Central memory CD8-positive, alpha-beta T cell (primary cell): ENCODE measurements around the gene LBP.
"Not testable (repeated sequence)": the region's sequence is repeated elsewhere in the genome, so short reads cannot be mapped to it uniquely, and the experiment has no call there.

Experiments used
- ATAC-seq: fragments of 150-1000 bp; cut with Tn5 transposase; replicated peaks from 2 replicates; pipeline ENCODE4 v1.10.0; 2022; ENCODE audit warnings: mild to moderate bottlenecking, moderate FRiP score, moderate number of reproducible peaks; ENCODE audit not compliant: poor library complexity, severe bottlenecking; ENCODE audit errors: extremely low read depth
- DNase-seq, 2 donors: peaks; one replicate each; pipeline ENCODE4 v3.0.0; 2021; ENCODE audit warnings: low spot score in 2 of 2
- H3K27ac Mint-ChIP-seq: one replicate; pipeline ENCODE4 v1.8.0; 2022; ENCODE audit warnings: low read depth, mild to moderate bottlenecking, moderate library complexity, mixed read lengths
- H3K27me3 Mint-ChIP-seq: one replicate; pipeline ENCODE4 v1.8.0; 2022; ENCODE audit warnings: mixed read lengths
- H3K36me3 Mint-ChIP-seq: one replicate; pipeline ENCODE4 v1.8.0; 2022; ENCODE audit warnings: mild to moderate bottlenecking, moderate library complexity, mixed read lengths; ENCODE audit not compliant: insufficient read depth
- H3K4me1 Mint-ChIP-seq: one replicate; pipeline ENCODE4 v1.8.0; 2022; ENCODE audit warnings: mixed read lengths
- H3K4me3 Mint-ChIP-seq: one replicate; pipeline ENCODE4 v1.8.0; 2022; ENCODE audit warnings: mild to moderate bottlenecking, moderate library complexity, mixed read lengths
- H3K9me3 Mint-ChIP-seq: one replicate; pipeline ENCODE4 v1.8.0; 2022; ENCODE audit warnings: mixed read lengths

The LBP gene

DNA sequence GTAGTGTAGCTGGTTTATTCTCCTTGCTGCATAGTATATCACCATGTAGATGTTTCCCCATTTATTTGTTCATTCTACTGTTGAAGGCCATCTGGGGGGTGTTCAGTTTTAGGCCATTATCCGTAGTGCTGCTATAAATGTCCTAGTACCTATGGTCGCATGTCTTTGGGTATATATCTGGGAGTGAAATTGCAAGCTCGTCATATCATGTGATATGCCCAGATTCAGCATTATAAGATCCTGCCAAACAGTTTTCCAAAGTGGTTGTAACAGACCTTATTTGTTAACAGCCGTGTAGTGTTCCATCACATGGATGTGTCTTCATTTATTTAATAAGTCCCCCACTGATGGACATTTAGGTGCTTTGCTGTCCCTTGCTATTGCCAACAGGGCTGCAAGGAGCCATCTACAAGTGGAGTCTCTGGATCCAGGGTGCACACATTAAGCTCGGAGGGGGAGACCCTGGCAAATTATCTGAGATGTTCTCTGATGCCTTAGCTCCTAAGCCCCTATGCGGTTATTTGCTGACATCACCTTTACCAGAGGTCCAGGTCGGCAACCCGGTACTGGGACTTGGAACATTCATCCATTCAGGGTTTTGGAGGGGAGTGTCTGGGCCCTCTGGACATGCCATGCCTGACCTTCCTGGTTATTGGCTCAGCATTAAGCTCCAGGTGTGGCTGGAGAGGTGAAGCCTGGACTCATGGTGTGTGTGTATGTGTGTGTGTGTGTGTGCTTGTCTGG lies 16.9 kb downstream of the LBP start:
- ATAC-seq (no peak), DNase-seq (no peak)
- no peak overlapping the region for H3K4me3 Mint-ChIP-seq
- no peak overlapping the region for H3K27ac Mint-ChIP-seq
- H3K36me3 Mint-ChIP-seq: no peaks in the 10 kb centered on the region
- H3K27me3 Mint-ChIP-seq: peaks cover 9% of the 10 kb centered on the region
- H3K9me3 Mint-ChIP-seq: no peaks in the 10 kb centered on the region
- H3K4me1 Mint-ChIP-seq: no peaks in the 10 kb centered on the region

DNA sequence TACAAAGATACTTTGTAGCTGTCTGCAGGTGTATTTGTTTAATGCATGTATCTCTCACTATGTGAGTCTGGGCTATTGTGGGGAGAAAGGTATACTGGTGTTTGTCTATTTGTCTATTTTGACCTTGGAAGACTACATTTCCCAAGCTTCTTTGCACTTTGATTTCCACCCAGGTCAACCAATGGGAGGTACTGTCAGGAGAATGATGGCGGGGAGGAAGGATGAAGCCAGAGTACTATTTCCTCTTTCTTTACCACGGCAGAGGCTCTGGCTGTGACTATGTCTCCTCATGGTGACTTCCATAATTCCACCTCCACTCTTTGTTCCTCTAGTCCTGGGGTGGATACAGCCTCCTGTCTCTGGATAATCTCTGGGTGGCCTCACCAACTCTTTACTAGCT lies 23.1 kb downstream of the LBP start:
- Mint-ChIP-seq H3K27me3 (no peaks in the 10 kb centered on the region), H3K27ac (no peak overlapping the region), H3K36me3 (peaks cover 1% of the 10 kb centered on the region), H3K4me3 (no peak overlapping the region), H3K4me1 (peaks cover 6% of the 10 kb centered on the region), H3K9me3 (no peaks in the 10 kb centered on the region)
- ATAC-seq (no peak), DNase-seq (no peak)

GRCh38 chr20:38372806-38373205 lies 26.5 kb downstream of the LBP start:
- no peak for DNase-seq
- H3K4me1 Mint-ChIP-seq: peaks cover 6% of the 10 kb centered on the region
- ATAC-seq: no peak
- H3K36me3 Mint-ChIP-seq: peaks cover 1% of the 10 kb centered on the region
- no peak overlapping the region for H3K27ac Mint-ChIP-seq
- no peaks in the 10 kb centered on the region for H3K9me3 Mint-ChIP-seq
- H3K4me3 Mint-ChIP-seq: no peak overlapping the region
- H3K27me3 Mint-ChIP-seq: no peaks in the 10 kb centered on the region

DNA sequence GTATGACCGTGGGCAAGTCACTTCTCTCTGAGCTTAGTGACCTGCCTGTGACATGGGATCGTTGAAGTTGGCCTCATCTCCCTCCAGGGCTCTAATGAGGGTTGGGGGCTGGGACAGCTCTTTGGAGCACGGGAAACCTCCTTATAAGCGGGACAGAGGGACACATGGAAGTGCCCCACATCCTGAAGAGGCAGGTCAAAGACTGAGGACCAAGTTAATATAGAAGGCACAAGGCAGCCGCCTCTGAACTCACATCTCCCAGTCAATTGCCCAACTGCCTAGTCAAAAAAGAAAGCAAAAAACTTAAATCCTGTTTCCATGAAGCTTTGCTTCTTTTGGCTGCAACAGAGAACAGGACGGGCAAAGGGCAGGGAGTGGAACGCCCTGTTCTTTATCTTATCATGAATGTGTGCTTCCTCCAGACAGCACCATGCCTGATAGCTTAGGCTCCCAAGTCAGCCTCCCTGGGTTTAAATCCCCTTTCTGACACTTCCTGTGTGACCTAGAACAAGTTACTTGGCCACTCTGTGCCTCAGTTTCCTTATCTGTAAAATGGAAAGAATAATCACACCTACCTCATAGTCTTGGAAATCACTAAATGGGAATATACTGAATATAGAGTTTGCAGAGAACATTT lies 27.1 kb downstream of the LBP start:
- DNase-seq (no peak), ATAC-seq (no peak)
- Mint-ChIP-seq H3K9me3 (no peaks in the 10 kb centered on the region), H3K27ac (no peak overlapping the region), H3K27me3 (no peaks in the 10 kb centered on the region), H3K4me1 (peaks cover 6% of the 10 kb centered on the region), H3K36me3 (peaks cover 1% of the 10 kb centered on the region), H3K4me3 (no peak overlapping the region)

- H3K4me1 Mint-ChIP-seq: peaks cover 6% of the 10 kb centered on the region
- H3K4me3 Mint-ChIP-seq: no peak overlapping the region
- H3K9me3 Mint-ChIP-seq: no peaks in the 10 kb centered on the region
- H3K36me3 Mint-ChIP-seq: peaks cover 1% of the 10 kb centered on the region
- H3K27me3 Mint-ChIP-seq: no peaks in the 10 kb centered on the region
- ATAC-seq: no peak
- no peak overlapping the region for H3K27ac Mint-ChIP-seq
- DNase-seq: no peak
Measured at GRCh38 chr20:38373898-38374297, 27.6 kb downstream of the LBP start.

DNA sequence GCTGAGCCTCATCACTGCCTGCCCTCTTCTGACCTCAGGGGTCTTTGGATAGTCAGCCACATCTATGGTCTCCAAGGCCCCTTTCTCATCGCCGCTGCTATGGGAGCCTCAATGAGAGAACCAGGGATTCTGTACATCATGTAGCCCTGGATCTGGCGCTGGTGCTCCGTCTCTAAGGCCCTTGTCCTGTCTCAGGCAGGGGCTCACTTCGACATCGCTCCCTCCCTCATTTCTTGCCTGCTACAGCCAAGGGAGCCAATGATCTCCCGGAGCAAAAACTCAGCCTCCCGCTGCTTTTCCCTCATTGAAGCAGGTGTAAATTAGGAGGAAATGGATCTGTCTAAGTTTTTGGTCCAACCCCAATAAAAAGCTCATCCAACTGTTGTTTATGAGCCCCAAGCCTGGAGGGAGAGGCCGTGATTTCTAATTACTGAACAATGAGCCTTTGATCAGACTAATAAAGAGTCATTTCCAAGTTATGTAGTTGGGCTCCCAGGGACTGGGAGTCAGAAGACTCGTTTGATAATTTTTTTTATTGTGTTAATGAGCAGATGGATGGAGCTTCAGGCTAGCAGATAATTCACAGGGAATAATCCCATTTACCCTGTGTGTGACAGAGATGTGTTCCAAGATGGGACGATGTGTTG lies 30.9 kb downstream of the LBP start:
- H3K9me3 Mint-ChIP-seq: no peaks in the 10 kb centered on the region
- no peak overlapping the region for H3K4me3 Mint-ChIP-seq
- no peak overlapping the region for H3K27ac Mint-ChIP-seq
- H3K4me1 Mint-ChIP-seq: no peaks in the 10 kb centered on the region
- H3K36me3 Mint-ChIP-seq: peaks cover 1% of the 10 kb centered on the region
- no peak for ATAC-seq
- H3K27me3 Mint-ChIP-seq: peaks cover 21% of the 10 kb centered on the region
- no peak for DNase-seq

- H3K4me1 Mint-ChIP-seq, H3K9me3 Mint-ChIP-seq, DNase-seq, H3K36me3 Mint-ChIP-seq, H3K4me3 Mint-ChIP-seq, ATAC-seq, H3K27ac Mint-ChIP-seq: not testable (repeated sequence)
- peaks cover 28% of the 10 kb centered on the region for H3K27me3 Mint-ChIP-seq
Measured at GRCh38 chr20:38377838-38378237, 31.6 kb downstream of the LBP start.

- ATAC-seq (no peak), DNase-seq (no peak)
- Mint-ChIP-seq H3K36me3 (no peaks in the 10 kb centered on the region), H3K4me1 (no peaks in the 10 kb centered on the region), H3K27ac (no peak overlapping the region), H3K27me3 (peaks cover 64% of the 10 kb centered on the region), H3K4me3 (no peak overlapping the region), H3K9me3 (no peaks in the 10 kb centered on the region)
Measured at GRCh38 chr20:38383147-38383546, 36.9 kb downstream of the LBP start.

- Mint-ChIP-seq H3K4me3 (no peak overlapping the region), H3K27ac (no peak overlapping the region), H3K36me3 (no peaks in the 10 kb centered on the region), H3K4me1 (no peaks in the 10 kb centered on the region), H3K9me3 (peaks cover 5% of the 10 kb centered on the region), H3K27me3 (peaks cover 54% of the 10 kb centered on the region)
- ATAC-seq (no peak), DNase-seq (no peak)
Measured at GRCh38 chr20:38386004-38386403, 39.7 kb downstream of the LBP start.

GRCh38 chr20:38386851-38387250 lies 40.6 kb downstream of the LBP start:
- no peak overlapping the region for H3K4me3 Mint-ChIP-seq
- H3K4me1 Mint-ChIP-seq: no peaks in the 10 kb centered on the region
- DNase-seq (no peak), ATAC-seq (no peak)
- H3K27me3 Mint-ChIP-seq: peaks cover 46% of the 10 kb centered on the region
- peaks cover 5% of the 10 kb centered on the region for H3K9me3 Mint-ChIP-seq
- no peaks in the 10 kb centered on the region for H3K36me3 Mint-ChIP-seq
- no peak overlapping the region for H3K27ac Mint-ChIP-seq

DNA sequence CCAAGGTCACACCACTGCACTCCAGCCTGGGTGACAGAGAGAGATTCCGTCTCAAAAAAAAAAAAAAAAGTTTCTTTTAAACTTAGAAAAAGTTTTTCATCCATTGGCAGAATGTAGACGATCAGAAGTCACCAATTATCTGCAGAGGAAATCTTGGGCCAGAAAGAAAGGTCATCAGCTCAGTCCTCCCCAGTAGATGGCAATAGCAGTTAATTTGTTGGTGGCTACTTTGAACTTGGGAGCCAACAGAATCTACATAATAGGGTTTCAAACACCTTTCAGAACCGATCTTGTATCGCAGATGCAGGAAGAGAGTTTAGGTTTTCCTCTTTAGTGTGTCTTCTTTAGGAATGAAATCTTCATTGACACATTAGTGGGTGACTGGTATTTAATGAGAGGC lies 41.7 kb downstream of the LBP start:
- DNase-seq (no peak), ATAC-seq (no peak)
- Mint-ChIP-seq H3K27me3 (peaks cover 35% of the 10 kb centered on the region), H3K4me3 (no peak overlapping the region), H3K9me3 (peaks cover 5% of the 10 kb centered on the region), H3K36me3 (no peaks in the 10 kb centered on the region), H3K4me1 (no peaks in the 10 kb centered on the region), H3K27ac (no peak overlapping the region)

DNA sequence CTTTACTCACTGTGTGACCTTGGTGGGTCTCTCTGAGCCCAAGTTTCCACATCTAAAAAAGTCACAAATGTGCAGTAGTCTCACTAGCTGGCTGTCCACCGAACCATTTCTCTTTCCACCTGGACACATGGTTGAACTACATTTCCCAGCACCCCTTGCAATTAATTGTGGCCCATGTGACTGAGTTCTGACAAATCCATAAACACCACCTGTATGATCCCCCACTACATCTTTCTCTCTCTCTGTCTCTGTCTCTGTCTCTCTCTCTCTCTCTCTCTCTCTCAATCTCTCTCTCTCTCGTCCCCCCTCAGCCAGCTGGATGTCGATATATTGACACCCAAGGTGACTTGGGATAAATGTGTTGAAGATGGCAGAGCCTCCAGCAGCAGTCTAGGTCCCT lies 46.1 kb downstream of the LBP start:
- Mint-ChIP-seq H3K27me3 (no peaks in the 10 kb centered on the region), H3K4me1 (no peaks in the 10 kb centered on the region), H3K36me3 (no peaks in the 10 kb centered on the region), H3K9me3 (peaks cover 5% of the 10 kb centered on the region), H3K27ac (no peak overlapping the region), H3K4me3 (no peak overlapping the region)
- no peak for DNase-seq
- ATAC-seq: no peak

GRCh38 chr20:38393259-38393658 lies 47.0 kb downstream of the LBP start:
- no peaks in the 10 kb centered on the region for H3K4me1 Mint-ChIP-seq
- no peak for ATAC-seq
- H3K4me3 Mint-ChIP-seq: no peak overlapping the region
- peaks cover 5% of the 10 kb centered on the region for H3K9me3 Mint-ChIP-seq
- H3K27me3 Mint-ChIP-seq: no peaks in the 10 kb centered on the region
- no peaks in the 10 kb centered on the region for H3K36me3 Mint-ChIP-seq
- H3K27ac Mint-ChIP-seq: no peak overlapping the region
- DNase-seq: no peak
